ENCODE results near the gene TCF19. TPM values are rescaled to one million over a fixed set of nuclear protein-coding genes. Genes with fewer than 3 reads are reported as not detected.

The TCF19 gene
- total RNA-seq, 4 donors from 2014 or later: 1.1 to 4.9 (median 3.6) TPM

- no peak for TF ChIP-seq CTCF (IDR thresholded peaks at IDR 0.05; ENCODE audit: low read depth)
Measured at GRCh38 chr6:31142361-31142761, 16.0 kb upstream of the TCF19 start.

DNA sequence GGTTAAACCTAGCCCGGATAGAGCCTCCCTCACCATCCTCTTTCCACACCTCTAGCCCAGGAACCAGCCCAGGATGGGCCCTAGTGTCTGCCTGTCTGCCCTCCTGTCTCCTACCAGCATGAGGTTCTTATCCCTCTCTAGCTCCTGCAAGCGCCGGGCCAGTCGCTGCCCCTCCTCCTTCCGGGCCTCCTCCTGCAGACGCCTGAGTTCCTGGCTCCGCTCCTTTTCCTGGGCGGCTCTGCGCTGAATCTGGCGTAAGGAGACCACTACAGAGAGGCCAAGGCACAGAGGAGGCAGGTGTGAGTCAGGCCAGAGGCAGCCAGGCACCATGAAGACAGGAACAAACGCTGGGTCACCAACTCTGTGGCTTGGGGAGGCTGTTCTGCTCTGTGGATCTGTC lies 15.2 kb upstream of the TCF19 start:
- TF ChIP-seq CTCF (IDR thresholded peaks at IDR 0.05; ENCODE audit: low read depth): no peak

- no peak for TF ChIP-seq CTCF (IDR thresholded peaks at IDR 0.05; ENCODE audit: low read depth)
Measured at GRCh38 chr6:31144296-31144969, 14.0 kb upstream of the TCF19 start.

GRCh38 chr6:31144970-31145340 lies 13.4 kb upstream of the TCF19 start:
- TF ChIP-seq CTCF (IDR thresholded peaks at IDR 0.05; ENCODE audit: low read depth): no peak

DNA sequence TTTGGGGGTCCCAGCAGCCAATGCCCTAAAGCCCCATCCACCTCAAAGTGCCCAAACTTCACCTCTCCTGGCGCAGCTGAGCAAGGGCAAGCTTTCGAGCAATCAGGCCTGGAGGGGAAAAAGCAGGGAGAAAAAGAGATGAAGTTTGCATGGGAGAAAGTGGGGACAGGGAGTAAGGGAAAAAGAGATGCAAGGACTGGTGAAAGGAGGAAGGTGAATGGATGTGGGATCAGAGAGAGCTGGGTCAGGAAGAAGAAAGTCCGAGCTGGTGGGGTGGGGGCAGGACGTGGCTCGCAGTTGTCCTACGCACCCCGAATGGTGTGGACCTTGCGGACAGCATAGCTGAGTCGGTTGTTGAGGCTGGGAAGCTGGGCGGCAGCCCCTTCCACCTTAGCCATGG lies 13.0 kb upstream of the TCF19 start:
- TF ChIP-seq CTCF (IDR thresholded peaks at IDR 0.05; ENCODE audit: low read depth): no peak

GRCh38 chr6:31149827-31150447 lies 8.5 kb upstream of the TCF19 start:
- no peak for TF ChIP-seq CTCF (IDR thresholded peaks at IDR 0.05; ENCODE audit: low read depth)

GRCh38 chr6:31152781-31153180 lies 5.6 kb upstream of the TCF19 start:
- TF ChIP-seq CTCF (IDR thresholded peaks at IDR 0.05; ENCODE audit: low read depth): no peak
